CD4-positive, alpha-beta T cell (primary cell): Measurements from ENCODE around the gene ATPAF2. TPM values are rescaled to one million over a fixed set of nuclear protein-coding genes. Genes with fewer than 3 reads are reported as not detected.

Experiments
- ATAC-seq: fragments of 200-7000 bp; cut with Tn5 transposase; one replicate; pipeline ENCODE4 v1.10.0; 2022; ENCODE audit warnings: mild to moderate bottlenecking; ENCODE audit not compliant: poor library complexity
- CTCF ChIA-PET: fragments of 350-600 bp; sonication (Branson Sonifier 250); formaldehyde crosslinking; loops from one replicate; lab custom pipeline; 2021; ENCODE audit warnings: antibody characterized with exemption, inconsistent platforms; lab: Charles Lee
- POLR2A ChIA-PET: fragments of 350-600 bp; sonication (Branson Sonifier 250); formaldehyde crosslinking; loops from one replicate; lab custom pipeline; 2021; ENCODE audit warnings: antibody characterized with exemption, inconsistent platforms; lab: Charles Lee
- DNase-seq, 14 experiments: peaks; one replicate each; pipeline ENCODE4 v3.0.0-alpha.2; 2013 to 2020; ENCODE audit warnings: mixed read lengths in 2 of 14
- H3K27ac ChIP-seq, 2 donors: one replicate each; pipeline versions ENCODE4 v1.5.1 to v1.7.0; 2013; ENCODE audit warnings: low read length in 2 of 2, low read depth in 1 of 2, mild to moderate bottlenecking in 1 of 2
- H3K27me3 ChIP-seq, 2 experiments: 1 replicate in 1 of 2; 2 replicates in 1 of 2; pipeline versions ENCODE4 v1.6.1 to v1.7.0; 2013; ENCODE audit warnings: low read length in 2 of 2, control low read depth in 1 of 2, mild to moderate bottlenecking in 1 of 2, moderate library complexity in 1 of 2; ENCODE audit not compliant: insufficient read depth in 2 of 2, control insufficient read depth in 1 of 2
- H3K36me3 ChIP-seq: one replicate; pipeline ENCODE4 v1.6.1; 2013; ENCODE audit warnings: low read length, control low read depth; ENCODE audit not compliant: insufficient read depth
- H3K4me1 ChIP-seq: one replicate; pipeline ENCODE4 v1.6.1; 2013; ENCODE audit warnings: low read length, control low read depth; ENCODE audit not compliant: insufficient read depth
- H3K4me3 ChIP-seq: one replicate; pipeline ENCODE4 v1.5.1; 2013; ENCODE audit warnings: mild to moderate bottlenecking, low read length, moderate library complexity
- H3K9me3 ChIP-seq, 2 experiments: 1 replicate in 1 of 2; 2 replicates in 1 of 2; pipeline versions ENCODE4 v1.6.1 to v1.7.0; 2013; ENCODE audit warnings: low read length in 2 of 2, mild to moderate bottlenecking in 2 of 2, control low read depth in 1 of 2, moderate library complexity in 1 of 2; ENCODE audit not compliant: control insufficient read depth in 1 of 2, insufficient read depth in 1 of 2
- H3K27ac Mint-ChIP-seq: one replicate; pipeline ENCODE4 v1.8.0; 2020; ENCODE audit warnings: mixed read lengths
- H3K27me3 Mint-ChIP-seq: one replicate; pipeline ENCODE4 v1.8.0; 2021; ENCODE audit warnings: mixed read lengths
- H3K36me3 Mint-ChIP-seq: one replicate; pipeline ENCODE4 v1.8.0; 2021; ENCODE audit warnings: low read depth, mixed read lengths
- H3K4me1 Mint-ChIP-seq: one replicate; pipeline ENCODE4 v1.8.0; 2021; ENCODE audit warnings: low read depth, mixed read lengths
- H3K4me3 Mint-ChIP-seq: one replicate; pipeline ENCODE4 v1.8.0; 2020; ENCODE audit warnings: mild to moderate bottlenecking, mixed read lengths
- H3K9me3 Mint-ChIP-seq: one replicate; pipeline ENCODE4 v1.8.0; 2020; ENCODE audit warnings: mixed read lengths
- intact Hi-C, 2 experiments: fragments of 100-400 bp; cut with DNase I in 1 of 2; cut with micrococcal nuclease in 1 of 2; formaldehyde crosslinking; loops; one replicate each; pipeline versions ENCODE4 v1.15.1 to v1.9.0; 2023 to 2025; cut with DNase I, micrococcal nuclease
- total RNA-seq, 174 experiments: library from RNA in 2 of 174; stranded (reverse) in 2 of 174; gene quantifications; one replicate each; pipeline ENCODE4 v1.2.3 and lab custom pipeline; 2021 to 2026
- TF ChIP-seq, protein P1 (sequence below): fragments of 200-600 bp; IDR thresholded peaks from one replicate; pipeline ENCODE4 v1.8.0; 2022; ENCODE audit warnings: antibody characterized with exemption, mild to moderate bottlenecking

The ATPAF2 gene
- total RNA-seq, 2 experiments from 2014 or later: 20.8 to 21.9 TPM

DNA sequence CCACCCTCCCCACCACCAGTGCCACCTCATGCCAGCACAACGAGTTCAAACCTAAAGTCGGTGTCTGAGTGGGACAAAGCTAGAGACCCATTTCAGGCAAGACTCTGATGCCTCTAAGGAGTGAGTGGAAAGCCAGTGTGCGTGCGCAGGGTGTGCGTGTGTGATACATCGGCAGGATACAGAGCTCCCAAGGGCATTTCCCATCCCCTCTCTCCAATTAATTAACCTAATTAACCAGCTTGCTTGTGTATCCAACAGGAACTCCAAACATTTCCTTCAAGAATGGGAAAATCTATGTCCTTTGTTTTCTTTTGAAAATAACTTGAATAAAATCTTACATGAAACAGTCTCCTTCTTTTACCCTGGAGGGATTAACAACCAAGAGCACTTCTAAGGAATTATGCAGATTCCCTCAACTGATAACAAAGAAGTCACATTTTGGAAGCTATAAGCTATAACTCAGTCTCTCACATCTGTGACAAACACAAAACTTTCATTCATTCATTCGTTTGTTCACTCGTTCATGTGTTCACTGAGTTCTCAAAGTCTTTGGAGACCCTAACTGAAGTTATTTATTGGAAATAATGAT lies 9.9 kb downstream of the ATPAF2 start:
- no peaks in the 10 kb centered on the region for H3K9me3 Mint-ChIP-seq
- ATAC-seq: no peak
- no peak overlapping the region for H3K4me3 Mint-ChIP-seq
- no peak overlapping the region for H3K4me3 ChIP-seq
- H3K36me3 Mint-ChIP-seq: peaks cover 30% of the 10 kb centered on the region
- ChIA-PET CTCF (interaction anchor here (0.7 kb wide), 1 partner anchor 63 kb away, joined by 4 read pairs; no protein-coding TSS in a partner anchor), POLR2A (interaction anchor here (0.7 kb wide), 1 partner anchor 59 kb away, joined by 3 read pairs; the partner anchor contains the start of gene DRG2)
- H3K4me1 ChIP-seq: peaks cover 17% of the 10 kb centered on the region
- no peaks in the 10 kb centered on the region for H3K27me3 ChIP-seq
- H3K27ac Mint-ChIP-seq: no peak overlapping the region
- intact Hi-C loops: no loop called here
- no peak for DNase-seq
- peaks cover 19% of the 10 kb centered on the region for H3K36me3 ChIP-seq
- TF ChIP-seq, protein P1, sequence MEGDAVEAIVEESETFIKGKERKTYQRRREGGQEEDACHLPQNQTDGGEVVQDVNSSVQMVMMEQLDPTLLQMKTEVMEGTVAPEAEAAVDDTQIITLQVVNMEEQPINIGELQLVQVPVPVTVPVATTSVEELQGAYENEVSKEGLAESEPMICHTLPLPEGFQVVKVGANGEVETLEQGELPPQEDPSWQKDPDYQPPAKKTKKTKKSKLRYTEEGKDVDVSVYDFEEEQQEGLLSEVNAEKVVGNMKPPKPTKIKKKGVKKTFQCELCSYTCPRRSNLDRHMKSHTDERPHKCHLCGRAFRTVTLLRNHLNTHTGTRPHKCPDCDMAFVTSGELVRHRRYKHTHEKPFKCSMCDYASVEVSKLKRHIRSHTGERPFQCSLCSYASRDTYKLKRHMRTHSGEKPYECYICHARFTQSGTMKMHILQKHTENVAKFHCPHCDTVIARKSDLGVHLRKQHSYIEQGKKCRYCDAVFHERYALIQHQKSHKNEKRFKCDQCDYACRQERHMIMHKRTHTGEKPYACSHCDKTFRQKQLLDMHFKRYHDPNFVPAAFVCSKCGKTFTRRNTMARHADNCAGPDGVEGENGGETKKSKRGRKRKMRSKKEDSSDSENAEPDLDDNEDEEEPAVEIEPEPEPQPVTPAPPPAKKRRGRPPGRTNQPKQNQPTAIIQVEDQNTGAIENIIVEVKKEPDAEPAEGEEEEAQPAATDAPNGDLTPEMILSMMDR: no peak
- H3K27me3 Mint-ChIP-seq: no peaks in the 10 kb centered on the region
- no peak overlapping the region for H3K27ac ChIP-seq
- H3K9me3 ChIP-seq: no peaks in the 10 kb centered on the region
- peaks cover 14% of the 10 kb centered on the region for H3K4me1 Mint-ChIP-seq

GRCh38 chr17:18028114-18028951 lies 10.6 kb downstream of the ATPAF2 start:
- Histone ChIP-seq H3K9me3 (no peaks in the 10 kb centered on the region), H3K27me3 (no peaks in the 10 kb centered on the region), H3K36me3 (peaks cover 21% of the 10 kb centered on the region), H3K4me1 (peaks cover 11% of the 10 kb centered on the region), H3K27ac (no peak overlapping the region), H3K4me3 (no peak overlapping the region)
- ATAC-seq (no peak), DNase-seq (no peak)
- H3K27ac Mint-ChIP-seq: no peak overlapping the region
- peaks cover 10% of the 10 kb centered on the region for H3K4me1 Mint-ChIP-seq
- ChIA-PET CTCF (interaction anchor here (0.6 to 0.7 kb wide), 3 partner anchors 62 to 386 kb away, joined by 3 to 4 read pairs (median 3); no protein-coding TSS in a partner anchor), POLR2A (interaction anchor here (0.7 kb wide), 1 partner anchor 59 kb away, joined by 3 read pairs; the partner anchor contains the start of gene DRG2)
- no peaks in the 10 kb centered on the region for H3K27me3 Mint-ChIP-seq
- H3K4me3 Mint-ChIP-seq: no peak overlapping the region
- TF ChIP-seq, protein P1: no peak
- intact Hi-C loops: no loop called here
- no peaks in the 10 kb centered on the region for H3K9me3 Mint-ChIP-seq
- peaks cover 37% of the 10 kb centered on the region for H3K36me3 Mint-ChIP-seq

- Mint-ChIP-seq H3K36me3 (peaks cover 38% of the 10 kb centered on the region), H3K4me3 (no peak overlapping the region), H3K9me3 (no peaks in the 10 kb centered on the region), H3K4me1 (no peaks in the 10 kb centered on the region), H3K27ac (no peak overlapping the region), H3K27me3 (no peaks in the 10 kb centered on the region)
- ChIA-PET POLR2A (no interaction called here), CTCF (interaction anchor here (0.7 kb wide), 1 partner anchor 55 kb away, joined by 3 read pairs; the partner anchor contains the start of gene TOM1L2)
- Histone ChIP-seq H3K4me3 (no peak overlapping the region), H3K36me3 (peaks cover 21% of the 10 kb centered on the region), H3K27me3 (no peaks in the 10 kb centered on the region), H3K4me1 (peaks cover 8% of the 10 kb centered on the region), H3K9me3 (no peaks in the 10 kb centered on the region), H3K27ac (no peak overlapping the region)
- intact Hi-C loops: no loop called here
- DNase-seq (no peak), ATAC-seq (no peak)
- TF ChIP-seq, protein P1: no peak
Measured at GRCh38 chr17:18027280-18027679, 11.7 kb downstream of the ATPAF2 start.
